IgD-negative memory B cell (primary cell): ENCODE data around the gene PMIS2. TPM values are rescaled to one million over a fixed set of nuclear protein-coding genes. Genes with fewer than 3 reads are reported as not detected.

ENCODE experiments used
- H3K27ac Mint-ChIP-seq, 3 donors: one replicate each; pipeline ENCODE4 v1.8.0; 2020 to 2022; ENCODE audit warnings: mild to moderate bottlenecking in 3 of 3, mixed read lengths in 3 of 3, moderate library complexity in 1 of 3
- H3K27me3 Mint-ChIP-seq: one replicate; pipeline ENCODE4 v1.8.0; 2021; ENCODE audit warnings: mixed read lengths
- H3K36me3 Mint-ChIP-seq: one replicate; pipeline ENCODE4 v1.8.0; 2020; ENCODE audit warnings: mild to moderate bottlenecking, mixed read lengths
- H3K4me1 Mint-ChIP-seq, 3 donors: one replicate each; pipeline ENCODE4 v1.8.0; 2020 to 2022; ENCODE audit warnings: mixed read lengths in 3 of 3, mild to moderate bottlenecking in 1 of 3
- H3K4me3 Mint-ChIP-seq, 4 donors: one replicate each; pipeline ENCODE4 v1.8.0; 2020 to 2022; ENCODE audit warnings: mild to moderate bottlenecking in 4 of 4, mixed read lengths in 4 of 4, moderate library complexity in 3 of 4
- H3K9me3 Mint-ChIP-seq, 3 donors: one replicate each; pipeline ENCODE4 v1.8.0; 2020 to 2021; ENCODE audit warnings: mixed read lengths in 3 of 3, mild to moderate bottlenecking in 1 of 3
- polyA plus RNA-seq: library from polyadenylated mRNA; unstranded; fragments of 300-500 nt; fragmentation: Illumina TruSeq; gene quantifications from one replicate; pipeline ENCODE4 v1.2.3, GENCODE V29; 2021

Gene PMIS2
- polyA plus RNA-seq, 1 donor from 2014 or later: not detected

- Mint-ChIP-seq H3K9me3 (no peaks in the 10 kb centered on the region), H3K27ac (no peak overlapping the region), H3K27me3 (no peaks in the 10 kb centered on the region), H3K4me3 (no peak overlapping the region), H3K4me1 (no peaks in the 10 kb centered on the region), H3K36me3 (peaks cover 2% of the 10 kb centered on the region)
These were observed 33.4 kb downstream of the PMIS2 start for GRCh38 chr19:35619290-35619923.

GRCh38 chr19:35620001-35620400 is 34.0 kb downstream of the PMIS2 start:
- Mint-ChIP-seq H3K27ac (no peak overlapping the region), H3K36me3 (peaks cover 2% of the 10 kb centered on the region), H3K4me1 (no peaks in the 10 kb centered on the region), H3K27me3 (no peaks in the 10 kb centered on the region), H3K4me3 (no peak overlapping the region), H3K9me3 (no peaks in the 10 kb centered on the region)

- H3K9me3 Mint-ChIP-seq: no peaks in the 10 kb centered on the region
- no peaks in the 10 kb centered on the region for H3K27me3 Mint-ChIP-seq
- peak overlapping the region in 1 of 3 donors; percentile 14 for H3K27ac Mint-ChIP-seq
- no peaks in the 10 kb centered on the region for H3K4me1 Mint-ChIP-seq
- peak overlapping the region in 1 of 4 donors; percentile 32 for H3K4me3 Mint-ChIP-seq
- H3K36me3 Mint-ChIP-seq: peaks cover 2% of the 10 kb centered on the region
These were observed 35.7 kb downstream of the PMIS2 start for GRCh38 chr19:35621708-35622107.

GRCh38 chr19:35622750-35623149 is 36.8 kb downstream of the PMIS2 start:
- Mint-ChIP-seq H3K4me1 (no peaks in the 10 kb centered on the region), H3K27ac (peak overlapping the region in 1 of 3 donors; percentile 84), H3K36me3 (peaks cover 2% of the 10 kb centered on the region), H3K27me3 (no peaks in the 10 kb centered on the region), H3K9me3 (no peaks in the 10 kb centered on the region), H3K4me3 (peak overlapping the region in 1 of 4 donors; percentile 16)

GRCh38 chr19:35623327-35624010 is 37.5 kb downstream of the PMIS2 start:
- peaks cover under 1 to 4% (median 4%) of the 10 kb centered on the region in 3 donors for H3K4me1 Mint-ChIP-seq
- H3K9me3 Mint-ChIP-seq: no peaks in the 10 kb centered on the region
- no peak overlapping the region for H3K27ac Mint-ChIP-seq
- no peaks in the 10 kb centered on the region for H3K27me3 Mint-ChIP-seq
- H3K4me3 Mint-ChIP-seq: peak overlapping the region in 1 of 4 donors; percentile 16
- peaks cover 2% of the 10 kb centered on the region for H3K36me3 Mint-ChIP-seq

GRCh38 chr19:35628264-35628564 is 42.2 kb downstream of the PMIS2 start:
- H3K9me3 Mint-ChIP-seq: no peaks in the 10 kb centered on the region
- H3K27ac Mint-ChIP-seq: peak overlapping the region; percentile 84 to 100 (median 96)
- peak overlapping the region; percentile 88 to 100 (median 96) for H3K4me3 Mint-ChIP-seq
- H3K36me3 Mint-ChIP-seq: no peaks in the 10 kb centered on the region
- H3K4me1 Mint-ChIP-seq: peaks cover 10 to 12% (median 12%) of the 10 kb centered on the region in 3 donors
- H3K27me3 Mint-ChIP-seq: peaks cover 1% of the 10 kb centered on the region

- H3K4me1 Mint-ChIP-seq: peaks cover 10 to 12% (median 12%) of the 10 kb centered on the region in 3 donors
- H3K27ac Mint-ChIP-seq: peak within 1 kb of the TSS; percentile 84 to 100 (median 96)
- no peaks in the 10 kb centered on the region for H3K9me3 Mint-ChIP-seq
- peak within 1 kb of the TSS; percentile 88 to 100 (median 96) for H3K4me3 Mint-ChIP-seq
- H3K36me3 Mint-ChIP-seq: no peaks in the 10 kb centered on the region
- peaks cover 1% of the 10 kb centered on the region for H3K27me3 Mint-ChIP-seq
These were observed 42.8 kb downstream of the PMIS2 start, which contains the start of gene RBM42 for GRCh38 chr19:35628565-35629331. RBM42 (plus strand) TSS chr19:35629036; CDS start chr19:35629154, 118 bp downstream.

- Mint-ChIP-seq H3K4me1 (peaks cover 10 to 12% (median 12%) of the 10 kb centered on the region in 3 donors), H3K27me3 (peaks cover 1% of the 10 kb centered on the region), H3K9me3 (no peaks in the 10 kb centered on the region), H3K36me3 (no peaks in the 10 kb centered on the region), H3K4me3 (peak overlapping the region; percentile 88 to 100 (median 96)), H3K27ac (peak overlapping the region; percentile 84 to 100 (median 96))
These were observed 43.3 kb downstream of the PMIS2 start for GRCh38 chr19:35629332-35629633.

- Mint-ChIP-seq H3K36me3 (peaks cover 2% of the 10 kb centered on the region), H3K27me3 (peaks cover under 1% of the 10 kb centered on the region), H3K4me1 (peaks cover 5 to 6% (median 5%) of the 10 kb centered on the region in 3 donors), H3K27ac (no peak overlapping the region), H3K9me3 (no peaks in the 10 kb centered on the region), H3K4me3 (no peak overlapping the region)
These were observed 47.9 kb downstream of the PMIS2 start for GRCh38 chr19:35633727-35634440.

- Mint-ChIP-seq H3K4me1 (peaks cover 1 to 6% (median 4%) of the 10 kb centered on the region in 3 donors), H3K27ac (no peak overlapping the region), H3K36me3 (peaks cover 2% of the 10 kb centered on the region), H3K4me3 (peak overlapping the region in 1 of 4 donors; percentile 17), H3K9me3 (no peaks in the 10 kb centered on the region), H3K27me3 (no peaks in the 10 kb centered on the region)
These were observed 50.7 kb downstream of the PMIS2 start for GRCh38 chr19:35636651-35637050.

Other genes with a start within 250 kb of the PMIS2 start
- gene FFAR1, start 238.3 kb upstream of the PMIS2 start, polyA plus RNA-seq: 0.24 TPM
- gene FFAR3, start 227.7 kb upstream of the PMIS2 start, polyA plus RNA-seq: not detected
- gene GPR42, start 215.1 kb upstream of the PMIS2 start, polyA plus RNA-seq: not detected
- not detected for gene FFAR2, start 137.9 kb upstream of the PMIS2 start, polyA plus RNA-seq
- not detected for gene KRTDAP, start 95.7 kb upstream of the PMIS2 start, polyA plus RNA-seq
- 1.1 TPM for gene DMKN, start 72.5 kb upstream of the PMIS2 start, polyA plus RNA-seq
- not detected for gene SBSN, start 57.9 kb upstream of the PMIS2 start, polyA plus RNA-seq
- gene GAPDHS, start 52.7 kb upstream of the PMIS2 start, polyA plus RNA-seq: not detected
- gene TMEM147, start 40.5 kb upstream of the PMIS2 start, polyA plus RNA-seq: 146 TPM
- not detected for gene ATP4A, start 22.5 kb upstream of the PMIS2 start, polyA plus RNA-seq
- gene HAUS5, start 26.6 kb downstream of the PMIS2 start, polyA plus RNA-seq: 11.4 TPM
- gene RBM42, start 42.9 kb downstream of the PMIS2 start, polyA plus RNA-seq: 76.5 TPM
- gene ETV2, start 55.6 kb downstream of the PMIS2 start, polyA plus RNA-seq: 0.50 TPM
- 814 TPM for gene COX6B1, start 62.1 kb downstream of the PMIS2 start, polyA plus RNA-seq
- not detected for gene UPK1A, start 80.3 kb downstream of the PMIS2 start, polyA plus RNA-seq
- 31.6 TPM for gene ZBTB32, start 118.4 kb downstream of the PMIS2 start, polyA plus RNA-seq
- gene KMT2B, start 131.8 kb downstream of the PMIS2 start, polyA plus RNA-seq: 2.7 TPM
- gene IGFLR1, start 156.3 kb downstream of the PMIS2 start, polyA plus RNA-seq: 140 TPM
- 74.8 TPM for gene U2AF1L4, start 159.2 kb downstream of the PMIS2 start, polyA plus RNA-seq
- 85.0 TPM for gene PSENEN, start 159.5 kb downstream of the PMIS2 start, polyA plus RNA-seq
- gene LIN37, start 162.4 kb downstream of the PMIS2 start, polyA plus RNA-seq: 8.2 TPM
- gene HSPB6, start 170.9 kb downstream of the PMIS2 start, polyA plus RNA-seq: not detected
- gene PROSER3, start 172.0 kb downstream of the PMIS2 start, polyA plus RNA-seq: 7.3 TPM
- not detected for gene ARHGAP33, start 189.4 kb downstream of the PMIS2 start, polyA plus RNA-seq
- not detected for gene PRODH2, start 226.7 kb downstream of the PMIS2 start, polyA plus RNA-seq